GM18873 (cell line): ENCODE measurements around the gene ORM1.
"Not testable (repeated sequence)": the region's sequence is repeated elsewhere in the genome, so short reads cannot be mapped to it uniquely, and the experiment has no call there.

ENCODE experiments used
- ATAC-seq: cut with Tn5 transposase; IDR thresholded peaks from one replicate; pipeline ENCODE4 v1.9.1; 2021; ENCODE audit warnings: mild to moderate bottlenecking, moderate library complexity, moderate number of reproducible peaks; ENCODE audit not compliant: unreplicated experiment, low FRiP score

Gene ORM1

DNA sequence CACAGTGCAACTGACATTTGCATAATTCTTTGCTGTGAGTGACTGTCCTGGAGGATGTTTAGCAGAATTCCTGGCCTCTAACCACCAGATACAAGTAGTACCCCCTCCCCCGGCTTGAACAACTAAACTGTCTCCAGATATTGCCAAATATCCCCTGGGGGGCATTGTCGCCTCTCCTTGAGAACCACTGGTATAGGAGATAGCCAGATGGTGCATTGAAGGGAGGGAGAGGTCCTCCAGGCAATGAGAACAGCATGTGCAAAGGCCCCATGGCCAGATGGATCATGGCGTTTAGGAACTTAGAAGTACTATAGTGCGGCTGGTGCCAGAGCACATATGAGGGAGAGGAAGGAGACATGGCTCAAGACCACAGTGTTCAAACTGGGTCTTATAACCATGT, 18.9 kb upstream of the ORM1 start:
- ATAC-seq = no peak

- no peak for ATAC-seq
These were observed 18.3 kb upstream of the ORM1 start for GRCh38 chr9:114304416-114305188.

DNA sequence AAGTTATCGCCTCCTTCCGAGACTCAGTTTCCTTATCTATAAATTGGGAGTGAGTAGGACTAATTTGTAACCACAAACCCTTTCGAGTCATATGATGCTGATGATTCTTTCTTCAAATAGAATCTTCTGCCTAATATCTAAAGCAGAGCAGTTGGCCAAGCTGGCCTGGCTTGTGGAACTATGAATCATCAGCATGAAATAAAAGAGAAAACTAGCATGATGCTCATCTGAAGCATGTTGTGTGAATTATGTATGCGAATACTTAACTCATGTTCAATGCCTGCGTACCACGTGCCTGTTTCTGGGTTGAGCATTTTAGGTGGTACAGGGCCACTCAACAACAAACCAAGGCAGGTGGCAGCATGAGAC, 15.0 kb upstream of the ORM1 start:
- ATAC-seq = no peak

DNA sequence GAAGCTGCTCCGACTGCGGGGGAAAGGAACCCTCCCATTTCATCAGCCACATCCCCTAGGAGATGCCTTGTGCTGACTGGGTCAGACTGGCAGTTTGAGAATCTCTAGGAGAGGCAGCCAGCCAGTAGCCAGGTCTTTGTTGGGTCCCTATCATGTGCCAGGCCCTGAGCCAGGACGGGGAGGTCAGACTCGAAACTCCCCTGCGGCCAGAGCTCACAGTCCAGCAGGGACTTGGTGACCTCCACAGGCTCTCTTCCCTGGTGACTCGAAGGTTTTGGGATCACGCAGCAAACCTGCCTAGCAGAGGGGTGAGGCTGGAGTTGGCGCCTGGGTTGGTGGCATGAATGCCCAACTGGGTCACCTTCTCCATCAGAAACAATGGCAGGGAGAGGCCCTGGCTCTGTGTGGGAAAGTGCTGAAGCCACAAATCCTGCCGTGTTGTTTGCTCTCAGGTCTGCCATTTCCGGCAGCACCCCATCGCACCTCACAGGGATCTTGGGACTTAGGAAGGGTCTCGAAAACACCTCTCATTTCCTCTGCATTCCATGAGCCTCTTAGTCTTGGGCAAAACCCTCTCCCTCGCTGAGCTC, 14.4 kb upstream of the ORM1 start:
- ATAC-seq = no peak

GRCh38 chr9:114309096-114309495, 13.8 kb upstream of the ORM1 start:
- ATAC-seq = no peak

GRCh38 chr9:114310471-114311450, 12.1 kb upstream of the ORM1 start:
- no peak for ATAC-seq

DNA sequence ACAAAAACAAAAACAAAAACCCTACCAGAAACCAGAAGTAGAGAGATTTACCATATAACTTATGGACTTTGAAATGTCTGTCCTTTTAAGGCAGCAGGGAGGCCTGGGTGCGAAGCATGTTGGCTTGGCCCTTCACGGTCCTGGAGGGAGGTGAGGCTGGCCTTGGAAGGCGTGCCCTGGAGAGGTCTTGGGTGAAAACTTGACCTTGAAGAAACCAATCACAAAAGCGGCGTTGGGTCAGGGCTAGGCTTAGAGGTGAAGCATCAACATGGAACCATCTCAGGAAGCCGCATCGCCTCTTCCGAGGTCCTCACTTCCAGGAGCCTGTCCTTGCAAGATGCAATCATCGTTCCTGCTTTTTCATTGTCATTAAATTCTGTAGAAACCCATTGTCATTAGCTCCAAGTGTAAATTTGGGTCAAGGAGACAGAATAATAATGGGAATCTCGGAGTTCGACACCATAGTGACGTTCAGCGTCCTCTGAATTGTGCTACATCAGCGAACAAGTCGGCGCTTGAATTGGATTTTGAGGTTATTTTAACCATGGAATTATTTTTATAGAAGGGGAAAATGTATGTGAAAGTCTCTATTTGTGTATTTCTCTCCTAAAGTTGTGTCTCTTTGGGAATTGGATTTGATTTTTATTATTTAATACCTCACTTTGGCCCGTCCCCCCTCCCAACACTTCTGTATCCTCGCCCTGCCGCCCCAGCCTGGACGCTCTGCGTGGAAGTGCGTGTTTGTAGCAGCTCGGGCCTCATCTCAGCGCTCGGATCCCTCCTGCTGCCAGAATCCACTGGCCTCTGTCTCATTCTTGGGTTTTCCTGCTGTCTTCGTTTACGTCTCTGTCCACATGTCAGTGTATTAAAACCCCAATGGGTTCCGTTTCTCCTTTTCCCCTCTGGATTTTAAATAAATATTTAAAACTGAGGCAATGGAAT, 11.1 kb upstream of the ORM1 start:
- ATAC-seq = no peak

GRCh38 chr9:114312513-114312875, 10.4 kb upstream of the ORM1 start:
- no peak for ATAC-seq

GRCh38 chr9:114313186-114313585, 9.7 kb upstream of the ORM1 start:
- no peak for ATAC-seq

DNA sequence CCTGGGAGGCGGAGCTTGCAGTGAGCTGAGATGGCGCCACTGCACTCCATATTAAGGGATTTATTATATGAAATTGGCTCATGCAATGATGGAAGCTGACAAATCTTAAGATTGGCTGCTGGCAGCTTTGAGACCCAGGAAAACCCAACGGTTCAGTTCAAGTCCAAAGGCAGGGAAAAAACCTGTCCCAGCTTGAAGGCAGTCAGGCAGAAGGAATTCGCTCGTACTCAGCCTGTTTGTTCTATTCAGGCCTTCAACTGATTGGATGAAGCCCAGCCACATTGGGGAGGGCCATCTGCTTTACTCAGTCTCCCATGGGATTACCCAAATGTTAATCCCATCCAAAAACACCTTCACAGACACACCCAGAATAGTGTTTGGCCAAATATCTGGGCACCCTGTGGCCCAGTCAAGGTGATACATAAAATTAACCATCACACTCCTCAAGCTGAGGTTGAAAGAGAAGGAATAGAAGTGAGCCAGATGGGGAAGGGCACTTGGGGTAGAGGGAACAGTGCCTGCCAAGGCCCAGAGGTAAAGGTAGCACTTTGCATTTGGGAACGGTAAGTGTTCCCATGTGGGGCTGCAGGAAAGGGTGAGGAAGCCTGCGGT, 8.5 kb upstream of the ORM1 start:
- no peak for ATAC-seq

DNA sequence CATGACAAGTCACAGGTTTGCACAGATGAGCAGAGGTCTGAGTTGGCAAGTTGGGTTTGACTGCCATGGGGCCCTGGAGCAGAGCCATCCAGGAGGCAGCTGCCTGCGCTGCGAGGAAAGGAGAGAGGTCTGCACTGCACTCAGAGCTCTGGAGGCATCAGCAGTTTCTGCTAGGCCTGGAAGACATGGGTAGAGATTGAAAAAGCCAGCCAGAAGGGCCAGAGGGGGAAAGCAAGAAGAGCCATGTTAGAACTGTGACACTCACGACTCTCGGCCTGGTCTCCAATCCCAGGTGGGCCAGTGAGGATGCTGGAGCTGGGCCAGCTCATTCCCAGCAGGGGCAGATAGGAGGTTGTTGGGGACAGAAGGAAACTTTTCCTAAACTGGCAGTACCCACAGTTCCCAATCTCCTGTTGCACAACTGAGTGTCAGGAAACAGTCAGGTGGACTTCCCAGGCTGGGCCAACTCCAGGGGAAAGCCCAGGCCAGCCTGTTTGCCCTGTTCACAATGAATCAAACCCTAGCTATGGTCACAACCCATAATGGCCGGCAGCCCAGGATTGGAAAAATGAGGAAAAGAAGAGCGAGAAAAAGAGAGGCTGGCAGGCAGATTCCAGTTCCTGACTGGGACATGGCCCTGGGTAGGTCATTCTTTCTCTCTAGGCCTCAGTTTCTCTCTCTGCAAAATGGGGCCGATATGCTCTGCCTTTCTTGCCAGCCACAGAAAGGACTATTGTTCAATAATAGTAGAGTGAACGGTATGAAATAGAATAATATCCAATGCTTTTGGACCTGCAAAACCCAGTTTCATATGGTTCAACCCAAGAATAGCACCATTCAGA, 7.8 kb upstream of the ORM1 start:
- no peak for ATAC-seq

DNA sequence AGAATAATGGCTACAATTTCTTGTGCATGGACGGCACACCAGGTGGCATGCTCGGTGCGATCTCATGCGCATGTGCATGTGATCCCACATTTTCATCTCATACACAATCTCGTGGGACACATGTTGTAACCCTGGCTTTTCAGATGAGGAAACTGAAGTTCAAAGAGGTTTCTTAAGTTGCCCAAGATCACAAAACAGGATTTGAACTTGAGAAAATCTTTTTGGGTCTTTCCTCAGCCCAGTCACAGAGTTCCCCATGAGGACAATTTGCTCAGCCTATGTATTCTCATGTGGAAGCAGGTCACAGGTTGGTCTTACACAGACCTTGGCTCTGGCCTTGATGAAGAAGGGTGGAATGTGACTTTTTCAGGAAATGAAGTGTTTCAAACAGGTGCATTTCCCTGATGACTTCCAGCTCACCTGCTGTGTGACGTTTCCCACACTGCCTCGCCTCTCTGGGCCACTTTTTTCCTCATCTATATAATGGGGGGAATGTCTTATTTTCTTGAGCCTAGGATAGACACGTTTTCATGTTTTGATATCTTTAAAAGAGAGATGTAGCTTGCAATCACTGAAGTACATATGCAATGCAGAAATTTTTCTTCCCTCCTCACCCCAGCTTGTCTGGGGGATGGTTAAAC, 7.1 kb upstream of the ORM1 start:
- no peak for ATAC-seq

- no peak for ATAC-seq
These were observed 6.2 kb upstream of the ORM1 start for GRCh38 chr9:114316605-114317230.

GRCh38 chr9:114317665-114318357, 5.1 kb upstream of the ORM1 start:
- ATAC-seq = no peak

DNA sequence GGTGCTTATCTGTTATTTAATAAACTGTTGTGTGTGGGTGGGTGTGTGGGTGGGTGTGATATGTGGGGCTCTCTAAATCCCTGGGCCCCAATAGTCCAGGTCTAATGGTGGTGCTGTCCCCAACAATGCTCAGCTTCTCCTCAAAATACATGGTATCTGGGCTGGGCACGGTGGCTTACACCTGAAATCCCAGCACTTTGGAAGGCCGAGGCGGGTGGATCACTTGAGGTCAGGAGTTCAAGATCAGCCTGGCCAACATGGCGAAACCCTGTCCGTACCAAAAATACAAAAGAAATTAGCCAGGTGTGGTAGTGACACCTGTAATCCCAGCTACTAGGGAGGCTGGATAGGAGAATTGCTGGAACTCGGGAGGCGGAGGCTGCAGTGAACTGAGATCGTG, 4.5 kb upstream of the ORM1 start:
- no peak for ATAC-seq

DNA sequence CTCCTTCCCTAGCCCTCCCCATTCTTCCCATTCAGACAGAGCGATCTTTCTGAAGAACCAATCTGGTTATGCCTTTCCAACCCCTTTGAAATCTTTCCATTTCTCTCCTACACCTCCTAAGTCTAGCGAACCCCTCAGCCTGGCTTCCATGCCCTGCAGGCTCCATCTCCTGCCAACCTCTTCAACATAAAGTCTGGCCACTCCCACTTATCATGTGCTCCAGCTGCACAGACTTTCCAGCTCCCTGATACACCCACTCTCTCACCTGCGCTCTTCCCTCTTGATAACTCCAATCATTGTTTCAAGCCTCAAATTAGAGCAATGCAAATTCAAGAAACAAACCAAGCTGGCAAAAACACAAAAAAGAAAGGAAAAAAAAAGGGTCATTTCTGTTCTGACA, 3.8 kb upstream of the ORM1 start:
- ATAC-seq = no peak

DNA sequence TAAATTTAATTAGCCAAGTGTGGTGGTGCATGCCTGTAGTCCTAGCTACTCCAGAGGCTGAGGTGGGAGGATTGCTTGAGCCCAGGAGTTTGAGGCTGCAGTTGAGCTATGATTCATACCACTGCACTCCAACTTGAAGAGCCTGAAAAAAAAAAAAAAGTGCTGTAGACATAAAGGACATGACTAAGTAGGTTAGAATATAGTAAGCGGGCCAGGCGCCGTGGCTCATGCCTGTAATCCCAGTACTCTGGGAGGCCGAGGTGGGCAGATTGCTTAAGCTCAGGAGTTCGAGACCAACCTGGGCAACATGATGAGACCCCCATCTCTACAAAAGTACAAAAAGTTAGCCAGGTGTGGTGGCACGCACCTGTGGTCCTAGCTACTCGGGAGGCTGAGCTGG, 2.2 kb upstream of the ORM1 start:
- not testable (repeated sequence) for ATAC-seq
